Prostate gland (tissue), 2 donors: Measurements from ENCODE around the gene SPSB2.

ENCODE experiments used
- CTCF ChIP-seq, 4 experiments: fragments of 200-600 bp in 2 of 4; fragments of 450-650 bp in 2 of 4; sonication (generic) in 2 of 4; IDR thresholded peaks; 1 replicate in 3 of 4; 2 replicates in 1 of 4; pipeline ENCODE4 v1.5.1; 2016 to 2019; ENCODE audit warnings: antibody characterized with exemption in 4 of 4, mild to moderate bottlenecking in 2 of 4, moderate library complexity in 2 of 4
- POLR2A ChIP-seq: fragments of 450-650 bp; IDR thresholded peaks from one replicate; pipeline ENCODE4 v1.6.1; 2016; ENCODE audit warnings: antibody characterized with exemption, mild to moderate bottlenecking

- TF ChIP-seq POLR2A (no peak), CTCF (IDR thresholded peaks at IDR 0.05) (no peak)
Observed at GRCh38 chr12:6850796-6851152, 22.3 kb downstream of the SPSB2 start.
